ENCODE data around the gene ELOVL7.
A peak's percentile ranks its signal among the peaks of the same experiment; 100 is the strongest.
"Not testable (repeated sequence)": the region's sequence is repeated elsewhere in the genome, so short reads cannot be mapped to it uniquely, and the experiment has no call there.

Gene ELOVL7

GRCh38 chr5:60843936-60844905, at the start of gene ELOVL7:
TSS of gene ELOVL7 (minus strand) at chr5:60844269. CDS start at chr5:60787397, 56,872 bp downstream.
- Mint-ChIP-seq H3K36me3 (no peaks in the 10 kb centered on the region), H3K27ac (peak within 1 kb of the TSS; percentile 46)

GRCh38 chr5:60893521-60893920, 49.5 kb upstream of the ELOVL7 start:
- Mint-ChIP-seq H3K4me1 (no peaks in the 10 kb centered on the region), H3K27ac (no peak overlapping the region), H3K9me3 (no peaks in the 10 kb centered on the region), H3K4me3 (no peak overlapping the region), H3K36me3 (peaks cover 60% of the 10 kb centered on the region), H3K27me3 (no peaks in the 10 kb centered on the region)
- no peak for ATAC-seq

More at GRCh38 chr5:60843936-60844905, at the start of gene ELOVL7:
- Mint-ChIP-seq H3K9me3 (no peaks in the 10 kb centered on the region), H3K27me3 (peaks cover 60% of the 10 kb centered on the region), H3K4me1 (peaks cover 17% of the 10 kb centered on the region), H3K4me3 (peak within 1 kb of the TSS; percentile 91)
- peak; percentile 85 for ATAC-seq

GRCh38 chr5:60891667-60892066, 47.6 kb upstream of the ELOVL7 start:
- Mint-ChIP-seq H3K27me3 (no peaks in the 10 kb centered on the region), H3K36me3 (peaks cover 53% of the 10 kb centered on the region), H3K27ac (no peak overlapping the region), H3K9me3 (no peaks in the 10 kb centered on the region), H3K4me3 (no peak overlapping the region), H3K4me1 (no peaks in the 10 kb centered on the region)
- no peak for ATAC-seq

GRCh38 chr5:60888359-60889061, 44.4 kb upstream of the ELOVL7 start:
- Mint-ChIP-seq H3K27me3 (no peaks in the 10 kb centered on the region), H3K36me3 (peaks cover 35% of the 10 kb centered on the region), H3K4me1 (no peaks in the 10 kb centered on the region), H3K9me3 (no peaks in the 10 kb centered on the region), H3K4me3 (no peak overlapping the region), H3K27ac (peak overlapping the region; percentile 37)
- peak; percentile 27 for ATAC-seq

- Mint-ChIP-seq H3K27ac (no peak overlapping the region), H3K4me3 (no peak overlapping the region), H3K36me3 (peaks cover 35% of the 10 kb centered on the region)
Measured at GRCh38 chr5:60887746-60888145, 43.7 kb upstream of the ELOVL7 start.

GRCh38 chr5:60887096-60887495, 43.0 kb upstream of the ELOVL7 start:
- Mint-ChIP-seq H3K27ac (no peak overlapping the region), H3K4me1 (no peaks in the 10 kb centered on the region), H3K4me3 (no peak overlapping the region), H3K27me3 (no peaks in the 10 kb centered on the region), H3K36me3 (peaks cover 34% of the 10 kb centered on the region), H3K9me3 (no peaks in the 10 kb centered on the region)
- ATAC-seq = no peak

More at GRCh38 chr5:60887746-60888145, 43.7 kb upstream of the ELOVL7 start:
- no peaks in the 10 kb centered on the region for H3K27me3 Mint-ChIP-seq
- ATAC-seq = no peak
- no peaks in the 10 kb centered on the region for H3K9me3 Mint-ChIP-seq
- H3K4me1 Mint-ChIP-seq = no peaks in the 10 kb centered on the region

DNA sequence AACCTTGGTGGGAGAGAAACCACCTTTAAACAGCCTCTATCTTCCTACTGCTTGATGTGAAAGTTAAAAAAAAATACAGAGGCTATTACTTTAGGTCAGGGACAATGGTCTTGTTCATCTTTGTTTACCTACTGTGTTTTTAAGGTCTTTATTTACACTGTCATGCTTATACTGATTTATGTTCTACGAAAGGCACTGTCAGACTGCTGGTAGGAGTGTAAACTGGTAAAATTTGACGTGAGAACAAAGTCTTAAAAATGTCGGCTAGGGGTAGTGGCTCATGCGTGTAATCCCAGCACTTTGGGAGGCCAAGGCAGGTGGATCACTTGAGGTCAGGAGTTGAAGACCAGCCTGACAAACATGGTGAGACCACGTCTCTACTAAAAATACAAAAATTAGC, 42.1 kb upstream of the ELOVL7 start:
- ATAC-seq = no peak
- Mint-ChIP-seq H3K36me3 (peaks cover 35% of the 10 kb centered on the region), H3K4me1 (no peaks in the 10 kb centered on the region), H3K27me3 (no peaks in the 10 kb centered on the region), H3K9me3 (no peaks in the 10 kb centered on the region), H3K27ac (no peak overlapping the region), H3K4me3 (no peak overlapping the region)

DNA sequence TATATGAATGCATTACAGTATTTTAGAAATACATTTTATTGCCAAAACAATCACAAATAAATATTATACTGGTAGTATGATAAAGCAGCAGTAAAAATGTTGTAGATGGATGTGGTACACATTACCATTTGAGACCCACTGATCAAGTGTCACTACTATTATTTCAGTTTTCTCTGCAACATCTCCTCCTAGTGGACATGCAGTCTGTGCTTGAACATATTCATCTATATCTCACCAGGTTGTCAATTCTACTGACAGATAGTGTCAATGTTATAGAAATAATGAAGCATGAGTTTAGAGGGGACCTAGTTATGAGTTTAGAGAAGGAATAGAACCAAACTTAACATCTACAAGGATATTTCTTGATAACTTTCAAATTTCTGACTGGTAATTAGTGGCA, 39.2 kb upstream of the ELOVL7 start:
- no peak overlapping the region for H3K4me3 Mint-ChIP-seq
- no peaks in the 10 kb centered on the region for H3K27me3 Mint-ChIP-seq
- peaks cover 23% of the 10 kb centered on the region for H3K36me3 Mint-ChIP-seq
- H3K4me1 Mint-ChIP-seq = no peaks in the 10 kb centered on the region
- ATAC-seq = no peak
- no peak overlapping the region for H3K27ac Mint-ChIP-seq
- H3K9me3 Mint-ChIP-seq = peaks cover 7% of the 10 kb centered on the region

GRCh38 chr5:60872892-60873291, 28.8 kb upstream of the ELOVL7 start:
- Mint-ChIP-seq H3K27ac (no peak overlapping the region), H3K36me3 (peaks cover 36% of the 10 kb centered on the region), H3K4me1 (no peaks in the 10 kb centered on the region), H3K9me3 (peaks cover 15% of the 10 kb centered on the region), H3K4me3 (no peak overlapping the region), H3K27me3 (no peaks in the 10 kb centered on the region)
- no peak for ATAC-seq

GRCh38 chr5:60870857-60871256, 26.8 kb upstream of the ELOVL7 start:
- H3K36me3 Mint-ChIP-seq = peaks cover 36% of the 10 kb centered on the region
- no peaks in the 10 kb centered on the region for H3K4me1 Mint-ChIP-seq
- H3K27ac Mint-ChIP-seq = no peak overlapping the region
- H3K4me3 Mint-ChIP-seq = no peak overlapping the region
- peaks cover 11% of the 10 kb centered on the region for H3K9me3 Mint-ChIP-seq
- ATAC-seq = no peak
- H3K27me3 Mint-ChIP-seq = no peaks in the 10 kb centered on the region

DNA sequence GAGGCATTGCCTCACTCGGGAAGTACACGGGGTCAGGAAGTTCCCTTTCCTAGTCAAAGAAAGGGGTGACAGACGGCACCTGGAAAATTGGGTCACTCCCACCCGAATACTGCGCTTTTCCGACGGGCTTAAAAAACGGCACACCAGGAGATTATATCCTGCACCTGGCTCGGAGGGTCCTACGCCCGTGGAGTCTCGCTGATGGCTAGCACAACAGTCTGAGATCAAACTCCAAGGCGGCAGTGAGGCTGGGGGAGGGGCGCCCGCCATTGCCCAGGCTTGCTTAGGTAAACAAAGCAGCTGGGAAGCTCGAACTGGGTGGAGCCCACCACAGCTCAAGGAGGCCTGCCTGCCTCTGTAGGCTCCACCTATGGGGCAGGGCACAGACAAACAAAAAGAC, 16.5 kb upstream of the ELOVL7 start:
- peaks cover 15% of the 10 kb centered on the region for H3K36me3 Mint-ChIP-seq
- not testable (repeated sequence) for H3K9me3 Mint-ChIP-seq, H3K4me3 Mint-ChIP-seq, H3K27me3 Mint-ChIP-seq, H3K27ac Mint-ChIP-seq, ATAC-seq, H3K4me1 Mint-ChIP-seq

DNA sequence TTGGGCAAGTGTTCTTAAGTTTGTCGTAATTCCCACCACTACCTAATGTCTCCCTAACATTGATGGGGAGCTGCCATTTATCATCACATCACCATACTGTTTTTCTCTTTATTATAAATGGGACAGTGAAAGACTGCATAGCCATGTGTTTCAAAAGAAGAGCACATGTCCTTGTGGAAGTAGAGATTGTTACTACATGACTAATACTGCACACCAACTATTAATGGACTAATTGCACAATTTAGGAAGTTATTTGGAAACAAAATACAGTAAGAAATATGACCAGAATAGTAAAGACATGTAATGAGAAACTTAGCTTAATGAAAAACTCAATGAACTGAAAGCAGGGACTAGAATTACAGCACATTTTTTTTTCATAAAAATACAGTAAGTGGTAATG, 12.0 kb upstream of the ELOVL7 start:
- Mint-ChIP-seq H3K9me3 (no peaks in the 10 kb centered on the region), H3K4me1 (no peaks in the 10 kb centered on the region), H3K4me3 (no peak overlapping the region), H3K27ac (no peak overlapping the region), H3K36me3 (no peaks in the 10 kb centered on the region), H3K27me3 (no peaks in the 10 kb centered on the region)
- no peak for ATAC-seq

DNA sequence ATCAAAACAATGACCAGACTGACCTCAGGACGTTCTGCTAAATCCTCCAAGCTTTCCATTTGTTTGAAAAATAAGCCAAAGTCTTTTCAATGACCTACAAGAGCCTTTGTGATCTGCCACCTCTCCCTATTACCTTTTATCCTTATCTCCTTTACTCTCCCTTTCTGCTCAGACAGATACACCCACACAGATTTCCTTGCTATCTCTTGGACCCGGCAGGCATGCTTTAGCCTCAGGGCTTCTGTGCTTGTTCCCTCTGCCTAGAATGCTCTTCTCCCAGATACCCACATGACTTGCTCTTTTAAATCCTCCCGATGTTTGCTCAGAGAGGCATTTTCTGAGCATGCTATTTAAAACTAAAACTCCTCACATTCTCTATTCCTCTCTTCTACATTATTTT, 8.9 kb upstream of the ELOVL7 start:
- Mint-ChIP-seq H3K4me1 (no peaks in the 10 kb centered on the region), H3K9me3 (no peaks in the 10 kb centered on the region)
- ATAC-seq = no peak

GRCh38 chr5:60852317-60852716, 8.2 kb upstream of the ELOVL7 start:
- no peaks in the 10 kb centered on the region for H3K4me1 Mint-ChIP-seq
- H3K4me3 Mint-ChIP-seq = no peak overlapping the region
- H3K9me3 Mint-ChIP-seq = no peaks in the 10 kb centered on the region
- no peaks in the 10 kb centered on the region for H3K36me3 Mint-ChIP-seq
- no peak overlapping the region for H3K27ac Mint-ChIP-seq
- peaks cover 7% of the 10 kb centered on the region for H3K27me3 Mint-ChIP-seq
- ATAC-seq = no peak

More for the DNA sequence above, 8.9 kb upstream of the ELOVL7 start:
- Mint-ChIP-seq H3K27ac (no peak overlapping the region), H3K27me3 (peaks cover 7% of the 10 kb centered on the region), H3K36me3 (no peaks in the 10 kb centered on the region), H3K4me3 (no peak overlapping the region)

DNA sequence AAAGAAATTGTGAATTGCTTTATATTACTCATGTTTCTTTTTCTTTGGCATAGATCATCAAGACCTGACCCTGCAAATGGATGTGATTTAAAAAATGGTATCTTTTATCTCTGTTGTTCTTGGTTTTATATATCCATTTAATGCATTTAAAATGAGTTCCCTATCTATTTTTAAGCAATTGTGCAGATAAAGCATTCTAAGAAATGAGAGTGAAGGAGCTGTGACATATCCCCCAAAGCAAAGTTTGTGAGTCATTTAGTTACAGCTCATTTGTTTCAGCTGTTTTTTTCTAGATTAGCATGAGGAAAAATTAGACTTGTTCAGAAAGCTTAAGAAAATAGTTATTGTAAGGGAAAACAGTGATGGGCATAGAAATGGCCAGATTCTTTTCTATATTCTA, 7.6 kb upstream of the ELOVL7 start:
- Mint-ChIP-seq H3K36me3 (no peaks in the 10 kb centered on the region), H3K4me1 (no peaks in the 10 kb centered on the region), H3K9me3 (no peaks in the 10 kb centered on the region), H3K4me3 (no peak overlapping the region), H3K27me3 (peaks cover 12% of the 10 kb centered on the region), H3K27ac (no peak overlapping the region)
- no peak for ATAC-seq
